ENCODE results near the gene GPR161. TPM values are rescaled to one million over a fixed set of nuclear protein-coding genes. Genes with fewer than 3 reads are reported as not detected.

Gene GPR161
- total RNA-seq, 2 experiments from 2014 or later, result not detected

GRCh38 chr1:168092566-168093355, 44.0 kb downstream of the GPR161 start:
- H3K4me3 Mint-ChIP-seq, result no peak overlapping the region
- Histone ChIP-seq H3K27me3 (ENCODE audit: control insufficient read depth in 1 of 2, insufficient read depth in 2 of 2, low read length in 2 of 2) (no peaks in the 10 kb centered on the region), H3K9me3 (ENCODE audit: control insufficient read depth in 1 of 2, insufficient read depth in 1 of 2, low read length in 2 of 2) (no peaks in the 10 kb centered on the region), H3K4me3 (ENCODE audit: low read length) (no peak overlapping the region), H3K36me3 (ENCODE audit: insufficient read depth, low read length) (no peaks in the 10 kb centered on the region), H3K4me1 (ENCODE audit: insufficient read depth, low read length) (no peaks in the 10 kb centered on the region), H3K27ac (ENCODE audit: low read depth in 1 of 2, low read length in 2 of 2) (no peak overlapping the region)
- CTCF ChIA-PET, result no interaction called here
- intact Hi-C loops (cut with DNase I, micrococcal nuclease), result no loop called here
- no peak overlapping the region for H3K27ac Mint-ChIP-seq
- no peaks in the 10 kb centered on the region for H3K9me3 Mint-ChIP-seq
- H3K4me1 Mint-ChIP-seq (ENCODE audit: low read depth), result no peaks in the 10 kb centered on the region
- POLR2A ChIA-PET, result no interaction called here
- no peaks in the 10 kb centered on the region for H3K36me3 Mint-ChIP-seq (ENCODE audit: low read depth)
- H3K27me3 Mint-ChIP-seq, result no peaks in the 10 kb centered on the region
- ATAC-seq (ENCODE audit: poor library complexity) (no peak), DNase-seq (no peak)
- TF ChIP-seq CTCF (IDR thresholded peaks at IDR 0.05), result no peak

- no peaks in the 10 kb centered on the region for H3K9me3 ChIP-seq (ENCODE audit: control insufficient read depth in 1 of 2, insufficient read depth in 1 of 2, low read length in 2 of 2)
- no peaks in the 10 kb centered on the region for H3K4me1 ChIP-seq (ENCODE audit: insufficient read depth, low read length)
- Mint-ChIP-seq H3K27me3 (no peaks in the 10 kb centered on the region), H3K27ac (no peak overlapping the region), H3K4me3 (no peak overlapping the region), H3K4me1 (ENCODE audit: low read depth) (no peaks in the 10 kb centered on the region), H3K9me3 (no peaks in the 10 kb centered on the region), H3K36me3 (ENCODE audit: low read depth) (no peaks in the 10 kb centered on the region)
- ATAC-seq (ENCODE audit: poor library complexity) (no peak), DNase-seq (no peak)
- ChIA-PET POLR2A (no interaction called here), CTCF (no interaction called here)
- H3K27me3 ChIP-seq (ENCODE audit: control insufficient read depth in 1 of 2, insufficient read depth in 2 of 2, low read length in 2 of 2), result no peaks in the 10 kb centered on the region
- no peak overlapping the region for H3K27ac ChIP-seq (ENCODE audit: low read depth in 1 of 2, low read length in 2 of 2)
- no peak for TF ChIP-seq CTCF (IDR thresholded peaks at IDR 0.05)
- no peaks in the 10 kb centered on the region for H3K36me3 ChIP-seq (ENCODE audit: insufficient read depth, low read length)
- intact Hi-C loops (cut with DNase I, micrococcal nuclease), result no loop called here
- H3K4me3 ChIP-seq (ENCODE audit: low read length), result no peak overlapping the region
These were observed 44.8 kb downstream of the GPR161 start for GRCh38 chr1:168091720-168092550.

GRCh38 chr1:168091063-168091462, 45.7 kb downstream of the GPR161 start:
- Mint-ChIP-seq H3K36me3 (ENCODE audit: low read depth) (no peaks in the 10 kb centered on the region), H3K27me3 (no peaks in the 10 kb centered on the region), H3K9me3 (no peaks in the 10 kb centered on the region), H3K4me1 (ENCODE audit: low read depth) (no peaks in the 10 kb centered on the region), H3K27ac (no peak overlapping the region), H3K4me3 (no peak overlapping the region)
- no peak for ATAC-seq (ENCODE audit: poor library complexity)
- Histone ChIP-seq H3K27me3 (ENCODE audit: control insufficient read depth in 1 of 2, insufficient read depth in 2 of 2, low read length in 2 of 2) (no peaks in the 10 kb centered on the region), H3K36me3 (ENCODE audit: insufficient read depth, low read length) (no peaks in the 10 kb centered on the region), H3K9me3 (ENCODE audit: control insufficient read depth in 1 of 2, insufficient read depth in 1 of 2, low read length in 2 of 2) (no peaks in the 10 kb centered on the region), H3K4me3 (ENCODE audit: low read length) (no peak overlapping the region), H3K4me1 (ENCODE audit: insufficient read depth, low read length) (no peaks in the 10 kb centered on the region), H3K27ac (ENCODE audit: low read depth in 1 of 2, low read length in 2 of 2) (no peak overlapping the region)
- no peak for DNase-seq
- CTCF ChIA-PET, result no interaction called here
- TF ChIP-seq CTCF (IDR thresholded peaks at IDR 0.05), result no peak
- intact Hi-C loops (cut with DNase I, micrococcal nuclease), result no loop called here
- POLR2A ChIA-PET, result no interaction called here
